Measurements from ENCODE around the gene DIO2.

The DIO2 gene

DNA sequence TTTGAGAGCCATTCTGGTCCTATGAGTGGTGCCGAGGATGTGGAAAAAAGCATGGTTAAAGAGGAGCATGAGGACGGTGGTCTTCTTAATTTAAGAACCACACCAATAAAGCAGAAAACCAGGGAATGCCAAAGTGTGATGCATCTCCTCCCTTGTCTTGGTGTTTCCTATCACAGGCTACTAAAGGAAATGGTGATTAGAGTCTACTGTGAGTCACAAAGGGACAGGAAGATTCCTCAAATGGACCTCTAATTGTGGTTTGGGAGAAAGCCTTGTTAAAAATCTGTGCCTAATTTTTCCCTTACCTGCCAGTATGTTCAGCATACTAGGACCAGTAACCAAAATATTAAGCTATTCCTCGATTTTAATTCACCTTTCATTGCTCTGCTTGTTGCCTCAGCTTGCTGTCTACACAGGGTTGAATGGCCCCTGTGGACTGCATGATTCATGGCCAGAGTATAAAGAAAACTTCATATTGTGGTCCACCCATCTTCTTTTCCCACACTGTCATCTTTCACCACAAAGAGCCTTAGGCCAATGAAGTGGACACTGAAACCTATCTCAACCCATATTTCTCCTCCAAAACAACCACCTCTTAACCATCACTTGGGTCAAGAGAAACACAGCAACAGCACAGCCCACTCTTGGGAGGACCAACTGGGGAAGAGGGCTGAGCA lies 38.8 kb downstream of the DIO2 start:
- in situ Hi-C loops (cut with HindIII; ENCODE audit: low sequenced_read_pairs) = no loop called here

DNA sequence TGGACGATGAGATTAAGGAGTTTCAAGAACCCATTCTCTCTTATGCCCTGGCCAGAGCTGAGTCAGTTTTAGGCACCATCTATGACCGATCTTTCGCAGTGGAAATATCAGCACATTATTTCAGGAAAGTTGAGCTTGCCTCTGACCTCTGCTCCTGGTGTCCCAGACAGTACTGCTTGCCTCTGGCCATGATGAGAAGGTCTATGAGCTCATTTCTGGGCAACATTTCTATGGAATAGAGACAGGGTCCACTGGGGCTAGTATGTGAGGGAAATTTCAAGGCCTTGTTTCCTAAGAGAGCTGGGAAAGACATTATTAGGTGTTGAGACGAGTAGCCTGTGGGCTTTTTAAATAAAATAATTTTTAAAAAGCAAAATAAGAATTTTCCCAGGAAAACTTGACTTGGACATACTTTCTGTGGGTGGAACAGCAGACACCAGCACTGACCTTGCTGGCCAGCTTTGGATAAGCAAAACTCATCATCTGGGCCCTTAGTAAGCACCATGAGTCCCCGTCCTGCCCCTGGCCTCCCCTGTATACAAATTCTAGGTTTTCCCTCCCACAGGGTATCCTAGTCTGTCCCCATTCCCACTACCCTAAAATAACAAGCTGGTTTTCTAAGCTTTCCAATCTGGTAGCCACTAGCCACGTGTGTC lies 43.4 kb downstream of the DIO2 start:
- in situ Hi-C loops (cut with HindIII; ENCODE audit: low sequenced_read_pairs) = no loop called here

- in situ Hi-C loops (cut with HindIII; ENCODE audit: low sequenced_read_pairs) = no loop called here
Measured at GRCh38 chr14:80164991-80165721, 46.1 kb downstream of the DIO2 start.

GRCh38 chr14:80152763-80153162 lies 58.5 kb downstream of the DIO2 start:
- in situ Hi-C loops (cut with HindIII; ENCODE audit: low sequenced_read_pairs) = no loop called here

GRCh38 chr14:80152166-80152565 lies 59.1 kb downstream of the DIO2 start:
- in situ Hi-C loops (cut with HindIII; ENCODE audit: low sequenced_read_pairs) = no loop called here

GRCh38 chr14:80150301-80150700 lies 61.0 kb downstream of the DIO2 start:
- in situ Hi-C loops (cut with HindIII; ENCODE audit: low sequenced_read_pairs) = no loop called here

Measured in endothelial cell of hepatic sinusoid (primary cell).